Colonic mucosa (tissue), 4 donors: ENCODE measurements around the gene PLXNA4. TPM values are rescaled to one million over a fixed set of nuclear protein-coding genes. Genes with fewer than 3 reads are reported as not detected.

Experiments
- DNase-seq: peaks from one replicate; pipeline ENCODE4 v3.0.0-alpha.2; 2020
- H3K27ac ChIP-seq: fragments of 200-600 bp; one replicate; pipeline ENCODE4 v1.8.0; 2021
- H3K27me3 ChIP-seq: fragments of 200-600 bp; one replicate; pipeline ENCODE4 v1.8.0; 2021
- H3K36me3 ChIP-seq: fragments of 200-600 bp; one replicate; pipeline ENCODE4 v1.8.0; 2021
- H3K4me1 ChIP-seq: fragments of 200-600 bp; one replicate; pipeline ENCODE4 v1.8.0; 2021; ENCODE audit warnings: mild to moderate bottlenecking
- H3K4me3 ChIP-seq: fragments of 200-600 bp; one replicate; pipeline ENCODE4 v1.8.0; 2021
- H3K9ac ChIP-seq, 2 donors: one replicate each; pipeline ENCODE4 v1.7.0; 2013; ENCODE audit warnings: control low read depth in 2 of 2, low read depth in 2 of 2, low read length in 2 of 2
- H3K9me3 ChIP-seq: fragments of 200-600 bp; one replicate; pipeline ENCODE4 v1.8.0; 2021
- CTCF ChIP-seq: fragments of 200-600 bp; IDR thresholded peaks from one replicate; pipeline ENCODE4 v1.8.0; 2022; ENCODE audit warnings: antibody characterized with exemption, mild to moderate bottlenecking
- intact Hi-C: fragments of 100-400 bp; cut with DNase I; formaldehyde crosslinking; loops from one replicate; pipeline ENCODE4 v1.14.1; 2022
- total RNA-seq, 2 donors: library from RNA; stranded (reverse); fragmentation: NEBNext Ultra II Directional in 1 of 2; extraction: Animal tissue kit (Norgen Biotek cat#: 25700) in 1 of 2; gene quantifications; one replicate each; pipeline ENCODE4 v1.2.1, GENCODE V29; 2021
- donor health status: healthy.
- donor health status: DM: no; HTN: no; CAD: no.
- donor health status: DM: no; HTN: no; CAD: no.

Gene PLXNA4
- under 1 TPM; 0.15 to 0.77 TPM for total RNA-seq

GRCh38 chr7:132575982-132576720 lies at the start of gene PLXNA4:
TSS of gene PLXNA4 (minus strand) at chr7:132576470. CDS start at chr7:132508693, 67,777 bp downstream.
- no peak within 1 kb of the TSS for H3K27ac ChIP-seq

GRCh38 chr7:132625651-132626050 lies 49.4 kb upstream of the PLXNA4 start:
- Histone ChIP-seq H3K9ac (no peak overlapping the region), H3K4me3 (no peak overlapping the region), H3K27ac (no peak overlapping the region), H3K4me1 (no peaks in the 10 kb centered on the region), H3K27me3 (no peaks in the 10 kb centered on the region), H3K9me3 (no peaks in the 10 kb centered on the region), H3K36me3 (no peaks in the 10 kb centered on the region)
- intact Hi-C loops, result no loop called here
- TF ChIP-seq CTCF, result no peak
- DNase-seq, result no peak

More at GRCh38 chr7:132575982-132576720, at the start of gene PLXNA4:
- Histone ChIP-seq H3K4me1 (no peaks in the 10 kb centered on the region), H3K27me3 (peaks cover 41% of the 10 kb centered on the region), H3K4me3 (peak within 1 kb of the TSS; percentile 34), H3K9ac (peak within 1 kb of the TSS in 1 of 2 donors; percentile 24), H3K36me3 (no peaks in the 10 kb centered on the region), H3K9me3 (no peaks in the 10 kb centered on the region)
- intact Hi-C loops, result loop anchor here (5.0 kb wide), 1 partner anchor 179 kb away; no protein-coding TSS in a partner anchor
- TF ChIP-seq CTCF, result no peak
- DNase-seq, result no peak

GRCh38 chr7:132622081-132622480 lies 45.8 kb upstream of the PLXNA4 start:
- no peak for DNase-seq
- no peak overlapping the region for H3K27ac ChIP-seq
- no peak for TF ChIP-seq CTCF
- no peak overlapping the region for H3K4me3 ChIP-seq
- no peaks in the 10 kb centered on the region for H3K4me1 ChIP-seq
- no peaks in the 10 kb centered on the region for H3K9me3 ChIP-seq
- H3K36me3 ChIP-seq, result no peaks in the 10 kb centered on the region
- no peaks in the 10 kb centered on the region for H3K27me3 ChIP-seq
- intact Hi-C loops, result no loop called here
- H3K9ac ChIP-seq, result no peak overlapping the region

- intact Hi-C loops, result no loop called here
- H3K27ac ChIP-seq, result no peak overlapping the region
- no peaks in the 10 kb centered on the region for H3K27me3 ChIP-seq
- H3K4me3 ChIP-seq, result no peak overlapping the region
- no peaks in the 10 kb centered on the region for H3K4me1 ChIP-seq
- TF ChIP-seq CTCF, result no peak
- no peaks in the 10 kb centered on the region for H3K9me3 ChIP-seq
- no peaks in the 10 kb centered on the region for H3K36me3 ChIP-seq
- DNase-seq, result no peak
- H3K9ac ChIP-seq, result no peak overlapping the region
Measured at GRCh38 chr7:132619967-132620366, 43.7 kb upstream of the PLXNA4 start.

- H3K36me3 ChIP-seq, result no peaks in the 10 kb centered on the region
- intact Hi-C loops, result no loop called here
- H3K27me3 ChIP-seq, result no peaks in the 10 kb centered on the region
- no peak for DNase-seq
- H3K9ac ChIP-seq, result no peak overlapping the region
- H3K27ac ChIP-seq, result no peak overlapping the region
- H3K4me3 ChIP-seq, result no peak overlapping the region
- TF ChIP-seq CTCF, result no peak
- no peaks in the 10 kb centered on the region for H3K4me1 ChIP-seq
- H3K9me3 ChIP-seq, result no peaks in the 10 kb centered on the region
Measured at GRCh38 chr7:132618956-132619305, 42.7 kb upstream of the PLXNA4 start.
